Left lung (tissue), 10 donors: Measurements from ENCODE around the gene TMEM235. TPM values are rescaled to one million over a fixed set of nuclear protein-coding genes. Genes with fewer than 3 reads are reported as not detected.
A peak's percentile ranks its signal among the peaks of the same experiment; 100 is the strongest.

Experiments used
- ATAC-seq: fragments of 200-7000 bp; cut with Tn5 transposase; one replicate; pipeline ENCODE4 v1.9.1; 2020; ENCODE audit warnings: moderate library complexity
- DNase-seq, 4 donors: peaks; one replicate each; pipeline ENCODE4 v3.0.0-alpha.2; 2013 to 2020
- H3K27ac ChIP-seq, 2 donors: fragments of 200-600 bp; sonication (generic) in 1 of 2; one replicate each; pipeline versions ENCODE4 v1.5.0 to v1.8.0; 2020 to 2021
- H3K27me3 ChIP-seq, 2 donors: fragments of 200-600 bp; sonication (generic) in 1 of 2; one replicate each; pipeline versions ENCODE4 v1.5.0 to v1.8.0; 2020 to 2021
- H3K36me3 ChIP-seq, 2 donors: fragments of 200-600 bp; sonication (generic) in 1 of 2; one replicate each; pipeline versions ENCODE4 v1.5.0 to v1.8.0; 2020 to 2021
- H3K4me1 ChIP-seq, 2 donors: fragments of 200-600 bp; one replicate each; pipeline ENCODE4 v1.8.0; 2021
- H3K4me3 ChIP-seq, 2 donors: fragments of 200-600 bp; sonication (generic) in 1 of 2; one replicate each; pipeline versions ENCODE4 v1.5.0 to v1.8.0; 2020 to 2021; ENCODE audit warnings: mild to moderate bottlenecking in 1 of 2
- H3K9me3 ChIP-seq, 2 donors: fragments of 200-600 bp; sonication (generic) in 1 of 2; one replicate each; pipeline versions ENCODE4 v1.5.0 to v1.8.0; 2020 to 2021
- CTCF ChIP-seq, 2 donors: fragments of 200-600 bp; sonication (generic) in 1 of 2; IDR thresholded peaks; one replicate each; pipeline versions ENCODE4 v1.5.0 to v1.8.0; 2021; ENCODE audit warnings: antibody characterized with exemption in 2 of 2
- intact Hi-C, 2 donors: fragments of 100-400 bp; cut with DNase I; formaldehyde crosslinking; loops; one replicate each; pipeline versions ENCODE4 v1.11.2 to v1.14.2; 2022
- polyA plus RNA-seq, 6 donors: library from polyadenylated mRNA; unstranded; fragments of 120-200 nt; gene quantifications; one replicate each; pipeline ENCODE4 v1.2.1, GENCODE V29; 2013; ENCODE audit not compliant: insufficient read length in 6 of 6
- total RNA-seq, 2 donors: library from RNA; stranded (reverse); fragmentation: NEBNext Ultra II Directional; extraction: Animal tissue kit (Norgen Biotek cat#: 25700); gene quantifications; one replicate each; pipeline ENCODE4 v1.2.1, GENCODE V29; 2021
- donor health status: DM: no; HTN: yes; CAD: no.
- donor health status: DM: no; HTN: no; CAD: no.

TMEM235 gene
- total and polyA plus RNA-seq, 8 donors: 0.11 to 0.35 (median 0.23) TPM; not detected in 4

DNA sequence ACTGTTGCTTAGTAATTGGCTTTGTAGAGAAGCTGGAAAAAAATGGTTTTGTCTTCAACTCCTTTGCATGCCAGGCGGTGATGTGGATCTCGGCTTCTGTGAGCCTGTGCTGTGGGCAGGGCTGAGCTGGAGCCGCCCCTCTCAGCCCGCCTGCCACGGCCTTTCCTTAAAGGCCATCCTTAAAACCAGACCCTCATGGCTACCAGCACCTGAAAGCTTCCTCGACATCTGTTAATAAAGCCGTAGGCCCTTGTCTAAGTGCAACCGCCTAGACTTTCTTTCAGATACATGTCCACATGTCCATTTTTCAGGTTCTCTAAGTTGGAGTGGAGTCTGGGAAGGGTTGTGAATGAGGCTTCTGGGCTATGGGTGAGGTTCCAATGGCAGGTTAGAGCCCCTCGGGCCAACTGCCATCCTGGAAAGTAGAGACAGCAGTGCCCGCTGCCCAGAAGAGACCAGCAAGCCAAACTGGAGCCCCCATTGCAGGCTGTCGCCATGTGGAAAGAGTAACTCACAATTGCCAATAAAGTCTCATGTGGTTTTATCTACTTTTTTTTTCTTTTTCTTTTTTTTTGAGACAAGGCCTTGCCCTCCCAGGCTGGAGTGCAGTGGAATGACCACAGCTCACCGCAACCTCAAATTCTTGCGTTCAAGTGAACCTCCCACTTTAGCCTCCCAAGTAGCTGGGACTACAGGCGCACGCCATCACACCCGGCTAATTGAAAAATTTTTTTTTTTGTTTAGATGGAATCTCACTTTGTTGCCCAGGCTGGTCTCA, 6.2 kb upstream of the TMEM235 start:
- intact Hi-C loops: no loop called here
- TF ChIP-seq CTCF (IDR thresholded peaks at IDR 0.05): no peak
- H3K4me1 ChIP-seq: peaks cover 0 to 12% of the 10 kb centered on the region in 2 donors
- H3K36me3 ChIP-seq: peaks cover 0 to 13% of the 10 kb centered on the region in 2 donors
- DNase-seq: no peak
- ATAC-seq: no peak
- no peaks in the 10 kb centered on the region for H3K9me3 ChIP-seq
- H3K4me3 ChIP-seq: no peak overlapping the region
- H3K27me3 ChIP-seq: peaks cover 0 to 32% of the 10 kb centered on the region in 2 donors
- peak overlapping the region in 1 of 2 donors; percentile 56 for H3K27ac ChIP-seq

- H3K27me3 ChIP-seq: peaks cover 6 to 41% of the 10 kb centered on the region in 2 donors
- peaks cover 0 to 13% of the 10 kb centered on the region in 2 donors for H3K36me3 ChIP-seq
- TF ChIP-seq CTCF (IDR thresholded peaks at IDR 0.05): no peak
- DNase-seq: no peak
- no peak overlapping the region for H3K4me3 ChIP-seq
- H3K9me3 ChIP-seq: no peaks in the 10 kb centered on the region
- intact Hi-C loops: no loop called here
- H3K4me1 ChIP-seq: peaks cover 0 to 12% of the 10 kb centered on the region in 2 donors
- no peak overlapping the region for H3K27ac ChIP-seq
- no peak for ATAC-seq
These were observed 5.2 kb upstream of the TMEM235 start for GRCh38 chr17:78226055-78226758.

DNA sequence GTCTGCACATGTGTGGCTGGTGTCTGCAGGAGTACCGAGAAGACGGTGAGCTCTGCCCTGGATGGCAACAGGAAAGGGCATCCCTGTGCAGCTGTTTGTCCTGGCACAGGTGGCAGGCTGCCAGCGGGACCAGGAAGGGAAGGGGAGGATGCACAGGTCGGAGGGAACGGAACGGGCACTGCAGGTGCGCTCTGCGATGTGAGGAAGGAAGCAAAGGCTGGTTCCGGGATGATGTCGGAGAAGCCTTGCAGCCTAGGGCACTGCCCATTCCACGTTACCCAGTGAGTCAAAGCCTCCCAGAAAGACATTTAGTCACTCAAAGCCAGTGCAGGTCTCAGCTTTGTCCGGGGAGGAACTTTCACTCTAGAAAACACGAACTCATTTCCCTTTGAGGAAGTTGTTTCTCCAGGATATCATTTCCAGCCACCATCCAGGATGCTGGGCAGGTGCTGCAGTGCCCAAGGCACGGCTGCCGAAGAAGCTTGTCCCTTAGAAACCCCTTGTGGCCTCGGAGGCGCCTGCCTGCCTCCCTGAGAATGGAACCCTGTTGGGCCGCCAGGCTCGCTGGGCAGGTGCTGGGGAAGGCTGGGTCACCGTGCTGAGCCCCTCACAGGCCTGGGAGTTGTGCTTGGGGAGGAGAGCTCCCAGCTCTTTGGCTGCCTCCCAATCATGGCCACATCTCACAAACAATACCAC, 4.5 kb upstream of the TMEM235 start:
- peaks cover 0 to 17% of the 10 kb centered on the region in 2 donors for H3K4me1 ChIP-seq
- TF ChIP-seq CTCF (IDR thresholded peaks at IDR 0.05): no peak
- no peak overlapping the region for H3K4me3 ChIP-seq
- H3K27me3 ChIP-seq: peaks cover 13 to 48% of the 10 kb centered on the region in 2 donors
- H3K36me3 ChIP-seq: peaks cover 0 to 13% of the 10 kb centered on the region in 2 donors
- DNase-seq (no peak), ATAC-seq (peak; percentile 37)
- H3K27ac ChIP-seq: no peak overlapping the region
- intact Hi-C loops: no loop called here
- H3K9me3 ChIP-seq: no peaks in the 10 kb centered on the region

DNA sequence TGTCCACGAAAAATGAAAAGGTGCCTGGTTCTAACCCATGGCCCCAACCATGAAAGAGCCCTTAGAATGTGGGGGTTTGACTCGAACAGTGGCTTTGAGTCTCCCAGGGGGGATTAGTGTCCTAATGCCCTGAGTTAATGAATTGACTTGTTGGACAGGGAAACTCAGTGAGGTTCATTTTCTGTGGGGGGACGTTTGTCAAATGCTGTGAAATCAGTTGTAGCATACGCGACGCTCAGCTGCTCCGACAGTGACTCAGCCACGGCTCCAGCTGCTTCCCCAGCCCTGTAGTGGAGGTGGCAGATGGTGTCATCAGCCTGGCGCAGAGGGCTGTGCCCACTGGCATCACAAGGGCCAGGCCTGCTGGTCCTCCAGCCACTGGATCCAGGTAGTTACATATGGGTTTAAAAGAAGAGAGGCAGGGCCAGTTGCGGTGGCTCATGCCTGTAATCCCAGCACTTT, 3.9 kb upstream of the TMEM235 start:
- no peak for DNase-seq
- Histone ChIP-seq H3K4me1 (peaks cover 0 to 21% of the 10 kb centered on the region in 2 donors), H3K9me3 (no peaks in the 10 kb centered on the region), H3K4me3 (no peak overlapping the region), H3K36me3 (peaks cover 0 to 13% of the 10 kb centered on the region in 2 donors), H3K27ac (no peak overlapping the region), H3K27me3 (peaks cover 18 to 54% of the 10 kb centered on the region in 2 donors)
- TF ChIP-seq CTCF (IDR thresholded peaks at IDR 0.05): no peak
- intact Hi-C loops: no loop called here
- peak; percentile 37 for ATAC-seq
